HepG2 (cell line): ENCODE data around the gene CHID1.

ENCODE experiments used
- ELF4 ChIP-seq: sonication (generic); formaldehyde crosslinking; IDR thresholded peaks from 2 replicates; pipeline ENCODE4 v1.5.0; 2020; ENCODE audit warnings: missing genetic modification reagents, mild to moderate bottlenecking, moderate library complexity, borderline replicate concordance
- KAT2B ChIP-seq: fragments of 150-350 bp; IDR thresholded peaks from 2 replicates; pipeline ENCODE4 v1.6.1; 2014; ENCODE audit warnings: low read depth, low read length, borderline replicate concordance
- NFIB ChIP-seq: sonication (generic); formaldehyde crosslinking; IDR thresholded peaks from 2 replicates; pipeline ENCODE4 v1.9.0; 2021; ENCODE audit warnings: missing genetic modification reagents, mild to moderate bottlenecking, borderline replicate concordance
- NR2C2 ChIP-seq: sonication (generic); formaldehyde crosslinking; IDR thresholded peaks from 2 replicates; pipeline ENCODE4 v1.4.0; 2020; ENCODE audit warnings: missing genetic modification reagents, mild to moderate bottlenecking, moderate library complexity, borderline replicate concordance
- ZNF615 ChIP-seq: sonication (generic); formaldehyde crosslinking; IDR thresholded peaks from 2 replicates; pipeline ENCODE4 v1.5.0; 2020; ENCODE audit warnings: mild to moderate bottlenecking, missing genetic modification reagents, borderline replicate concordance
- TF ChIP-seq, protein P1 (sequence below), 2 experiments: IDR thresholded peaks; 2 replicates each; pipeline ENCODE4 v1.6.1; 2011 to 2012; ENCODE audit warnings: low read length in 2 of 2, borderline replicate concordance in 1 of 2, low read depth in 1 of 2, mild to moderate bottlenecking in 1 of 2, moderate library complexity in 1 of 2
- TF ChIP-seq, protein P2 (sequence below): sonication (generic); formaldehyde crosslinking; IDR thresholded peaks from 2 replicates; pipeline ENCODE4 v1.5.0; 2020; ENCODE audit warnings: mild to moderate bottlenecking, missing genetic modification reagents, moderate library complexity

GRCh38 chr11:826836-827145 is 83.8 kb downstream of the CHID1 start:
- TF ChIP-seq ELF4 (no peak), NFIB (CRISPR knock-in tag) (no peak), KAT2B (no peak), ZNF615 (CRISPR knock-in tag) (no peak), NR2C2 (no peak)
- TF ChIP-seq, protein P1, sequence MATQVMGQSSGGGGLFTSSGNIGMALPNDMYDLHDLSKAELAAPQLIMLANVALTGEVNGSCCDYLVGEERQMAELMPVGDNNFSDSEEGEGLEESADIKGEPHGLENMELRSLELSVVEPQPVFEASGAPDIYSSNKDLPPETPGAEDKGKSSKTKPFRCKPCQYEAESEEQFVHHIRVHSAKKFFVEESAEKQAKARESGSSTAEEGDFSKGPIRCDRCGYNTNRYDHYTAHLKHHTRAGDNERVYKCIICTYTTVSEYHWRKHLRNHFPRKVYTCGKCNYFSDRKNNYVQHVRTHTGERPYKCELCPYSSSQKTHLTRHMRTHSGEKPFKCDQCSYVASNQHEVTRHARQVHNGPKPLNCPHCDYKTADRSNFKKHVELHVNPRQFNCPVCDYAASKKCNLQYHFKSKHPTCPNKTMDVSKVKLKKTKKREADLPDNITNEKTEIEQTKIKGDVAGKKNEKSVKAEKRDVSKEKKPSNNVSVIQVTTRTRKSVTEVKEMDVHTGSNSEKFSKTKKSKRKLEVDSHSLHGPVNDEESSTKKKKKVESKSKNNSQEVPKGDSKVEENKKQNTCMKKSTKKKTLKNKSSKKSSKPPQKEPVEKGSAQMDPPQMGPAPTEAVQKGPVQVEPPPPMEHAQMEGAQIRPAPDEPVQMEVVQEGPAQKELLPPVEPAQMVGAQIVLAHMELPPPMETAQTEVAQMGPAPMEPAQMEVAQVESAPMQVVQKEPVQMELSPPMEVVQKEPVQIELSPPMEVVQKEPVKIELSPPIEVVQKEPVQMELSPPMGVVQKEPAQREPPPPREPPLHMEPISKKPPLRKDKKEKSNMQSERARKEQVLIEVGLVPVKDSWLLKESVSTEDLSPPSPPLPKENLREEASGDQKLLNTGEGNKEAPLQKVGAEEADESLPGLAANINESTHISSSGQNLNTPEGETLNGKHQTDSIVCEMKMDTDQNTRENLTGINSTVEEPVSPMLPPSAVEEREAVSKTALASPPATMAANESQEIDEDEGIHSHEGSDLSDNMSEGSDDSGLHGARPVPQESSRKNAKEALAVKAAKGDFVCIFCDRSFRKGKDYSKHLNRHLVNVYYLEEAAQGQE (IDR thresholded peaks at IDR 0.05; ENCODE audit: borderline replicate concordance in 1 of 2, low read depth in 1 of 2, low read length in 2 of 2) = no peak
- TF ChIP-seq, protein P2, sequence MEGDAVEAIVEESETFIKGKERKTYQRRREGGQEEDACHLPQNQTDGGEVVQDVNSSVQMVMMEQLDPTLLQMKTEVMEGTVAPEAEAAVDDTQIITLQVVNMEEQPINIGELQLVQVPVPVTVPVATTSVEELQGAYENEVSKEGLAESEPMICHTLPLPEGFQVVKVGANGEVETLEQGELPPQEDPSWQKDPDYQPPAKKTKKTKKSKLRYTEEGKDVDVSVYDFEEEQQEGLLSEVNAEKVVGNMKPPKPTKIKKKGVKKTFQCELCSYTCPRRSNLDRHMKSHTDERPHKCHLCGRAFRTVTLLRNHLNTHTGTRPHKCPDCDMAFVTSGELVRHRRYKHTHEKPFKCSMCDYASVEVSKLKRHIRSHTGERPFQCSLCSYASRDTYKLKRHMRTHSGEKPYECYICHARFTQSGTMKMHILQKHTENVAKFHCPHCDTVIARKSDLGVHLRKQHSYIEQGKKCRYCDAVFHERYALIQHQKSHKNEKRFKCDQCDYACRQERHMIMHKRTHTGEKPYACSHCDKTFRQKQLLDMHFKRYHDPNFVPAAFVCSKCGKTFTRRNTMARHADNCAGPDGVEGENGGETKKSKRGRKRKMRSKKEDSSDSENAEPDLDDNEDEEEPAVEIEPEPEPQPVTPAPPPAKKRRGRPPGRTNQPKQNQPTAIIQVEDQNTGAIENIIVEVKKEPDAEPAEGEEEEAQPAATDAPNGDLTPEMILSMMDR (CRISPR knock-in tag) = no peak
